ENCODE data around the gene NELL2. TPM values are rescaled to one million over a fixed set of nuclear protein-coding genes. Genes with fewer than 3 reads are reported as not detected.

Gene NELL2
- total RNA-seq, 1 experiment from 2014 or later: 32.7 TPM

DNA sequence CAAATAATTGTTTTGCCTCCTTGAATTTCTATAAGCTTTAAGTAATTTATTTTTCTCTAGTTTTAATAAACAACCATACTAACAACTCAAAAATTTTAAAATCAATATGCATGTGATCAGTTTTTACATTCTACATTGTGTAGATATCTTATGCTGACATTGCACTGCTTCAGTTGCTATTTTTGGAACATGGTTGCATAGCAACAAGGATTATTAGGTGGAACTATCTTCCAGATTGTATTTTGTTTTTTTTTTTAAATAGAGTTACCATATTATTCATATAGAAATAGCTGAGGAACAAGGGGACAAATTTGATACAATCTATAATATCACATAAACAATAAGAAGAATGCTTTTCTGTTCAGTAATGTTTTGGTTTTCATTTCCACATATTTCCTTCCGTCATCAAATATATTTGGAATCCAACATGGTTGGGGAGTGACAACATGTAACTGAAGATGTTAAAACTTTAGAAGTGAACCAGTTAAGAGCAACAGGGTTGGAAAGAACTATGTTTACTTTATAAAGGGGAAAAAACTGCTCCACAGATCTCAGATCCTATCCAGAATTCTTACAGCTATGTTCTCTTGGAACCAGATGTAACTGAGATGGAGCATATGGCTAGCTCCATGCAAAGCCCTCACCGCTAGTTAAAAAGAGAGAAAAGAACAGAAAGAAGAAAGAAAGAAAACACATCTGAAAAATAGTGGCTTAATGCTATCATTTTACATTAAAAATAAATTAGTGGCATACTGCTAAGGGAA, 235.5 kb downstream of the NELL2 start:
- Histone ChIP-seq H3K9ac (ENCODE audit: extremely low read depth, insufficient read length, low read length) (no peak overlapping the region), H3K23me2 (ENCODE audit: insufficient read length, low read depth, low read length, poor library complexity, severe bottlenecking) (no peaks in the 10 kb centered on the region), H4K5ac (ENCODE audit: insufficient read length, low read depth, low read length) (no peak overlapping the region), H3K27ac (ENCODE audit: insufficient read length, low read depth, low read length) (no peak overlapping the region), H3K4ac (ENCODE audit: low read depth, low read length) (no peak overlapping the region), H3K79me1 (ENCODE audit: insufficient read depth, low read depth, low read length, poor library complexity, severe bottlenecking) (no peaks in the 10 kb centered on the region), H2BK120ac (ENCODE audit: low read depth, low read length, poor library complexity, severe bottlenecking) (no peak overlapping the region), H3K56ac (ENCODE audit: insufficient read length, low read depth, low read length) (no peak overlapping the region), H3K14ac (ENCODE audit: insufficient read depth, low read length) (no peak overlapping the region), H2BK15ac (ENCODE audit: low read depth, low read length) (no peak overlapping the region), H4K91ac (ENCODE audit: insufficient read length, low read depth, low read length) (no peak overlapping the region), H2BK12ac (ENCODE audit: insufficient read length, low read depth, low read length) (no peak overlapping the region), H4K8ac (replicated peaks; ENCODE audit: insufficient read length, low read depth, low read length) (no peak overlapping the region), H3K4me2 (ENCODE audit: insufficient read depth, insufficient read length, low read length) (no peak overlapping the region), H3K18ac (ENCODE audit: insufficient read length, low read depth, low read length) (no peak overlapping the region), H4K20me1 (ENCODE audit: control insufficient read depth, insufficient read depth, insufficient read length) (no peaks in the 10 kb centered on the region), H2BK20ac (ENCODE audit: low read depth, low read length, poor library complexity, severe bottlenecking) (no peak overlapping the region), H2BK5ac (ENCODE audit: insufficient read length, low read length) (no peak overlapping the region), H2AFZ (ENCODE audit: low read length) (no peak overlapping the region), H3K79me2 (ENCODE audit: insufficient read depth, low read length) (no peaks in the 10 kb centered on the region), H3T11ph (ENCODE audit: low read length) (no peak overlapping the region), H2AK5ac (ENCODE audit: insufficient read length, low read length) (no peak overlapping the region), H3K23ac (ENCODE audit: insufficient read length, low read depth, low read length) (no peak overlapping the region), H3K27me3 (ENCODE audit: insufficient read depth, low read length) (no peaks in the 10 kb centered on the region), H3K9me3 (ENCODE audit: control insufficient read depth, low read depth, low read length) (no peaks in the 10 kb centered on the region), H3K4me1 (ENCODE audit: insufficient read depth, low read length) (no peaks in the 10 kb centered on the region; the same call in 1 of the 2 replicates)
- no peak overlapping the region for H3K27ac Mint-ChIP-seq
- WGBS (ENCODE audit: extremely low coverage, insufficient read length, low lambda C conversion rate): no CpG with 5 or more reads among the region's 2 CpGs
- H3K4me3 Mint-ChIP-seq: no peak overlapping the region
- H3K9me3 Mint-ChIP-seq: no peaks in the 10 kb centered on the region
- peaks cover 7% of the 10 kb centered on the region in 2 experiments for H3K4me1 Mint-ChIP-seq
- TF ChIP-seq, protein P1, sequence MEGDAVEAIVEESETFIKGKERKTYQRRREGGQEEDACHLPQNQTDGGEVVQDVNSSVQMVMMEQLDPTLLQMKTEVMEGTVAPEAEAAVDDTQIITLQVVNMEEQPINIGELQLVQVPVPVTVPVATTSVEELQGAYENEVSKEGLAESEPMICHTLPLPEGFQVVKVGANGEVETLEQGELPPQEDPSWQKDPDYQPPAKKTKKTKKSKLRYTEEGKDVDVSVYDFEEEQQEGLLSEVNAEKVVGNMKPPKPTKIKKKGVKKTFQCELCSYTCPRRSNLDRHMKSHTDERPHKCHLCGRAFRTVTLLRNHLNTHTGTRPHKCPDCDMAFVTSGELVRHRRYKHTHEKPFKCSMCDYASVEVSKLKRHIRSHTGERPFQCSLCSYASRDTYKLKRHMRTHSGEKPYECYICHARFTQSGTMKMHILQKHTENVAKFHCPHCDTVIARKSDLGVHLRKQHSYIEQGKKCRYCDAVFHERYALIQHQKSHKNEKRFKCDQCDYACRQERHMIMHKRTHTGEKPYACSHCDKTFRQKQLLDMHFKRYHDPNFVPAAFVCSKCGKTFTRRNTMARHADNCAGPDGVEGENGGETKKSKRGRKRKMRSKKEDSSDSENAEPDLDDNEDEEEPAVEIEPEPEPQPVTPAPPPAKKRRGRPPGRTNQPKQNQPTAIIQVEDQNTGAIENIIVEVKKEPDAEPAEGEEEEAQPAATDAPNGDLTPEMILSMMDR (conservative IDR thresholded peaks at IDR 0.05): no peak
- DNase-seq: no peak
- no peaks in the 10 kb centered on the region for H3K36me3 Mint-ChIP-seq (ENCODE audit: insufficient read depth in 1 of 3, low read depth in 3 of 3)
- H3K27me3 Mint-ChIP-seq (ENCODE audit: low read depth): no peaks in the 10 kb centered on the region

All from H9 (cell line).